Measurements from ENCODE around the gene DNAL1. TPM values are rescaled to one million over a fixed set of nuclear protein-coding genes. Genes with fewer than 3 reads are reported as not detected.
A peak's percentile ranks its signal among the peaks of the same experiment; 100 is the strongest.

The DNAL1 gene
- total RNA-seq, 1 donor from 2014 or later = 14.7 TPM

DNA sequence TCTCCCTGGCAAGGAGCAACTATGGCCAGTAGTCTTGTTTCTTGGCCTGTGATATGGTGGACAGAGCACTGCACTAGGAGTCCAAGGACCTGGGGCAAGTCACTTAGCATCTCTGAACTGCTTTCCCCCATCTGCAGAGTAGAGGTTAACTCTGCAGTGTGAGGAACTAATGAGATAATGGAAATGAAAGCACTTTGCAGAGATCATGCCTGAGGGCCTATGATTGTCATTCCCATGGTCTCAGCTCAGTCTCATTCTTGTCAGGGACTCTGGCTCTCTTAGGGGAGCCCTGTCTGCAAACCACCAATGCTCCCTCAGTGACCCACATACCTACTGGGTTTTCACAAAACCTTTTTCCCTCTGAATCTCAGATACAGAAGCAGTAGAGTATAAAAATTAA lies 75.8 kb downstream of the DNAL1 start:
- Histone ChIP-seq H3K4me3 (no peak overlapping the region), H3K27me3 (ENCODE audit: low read depth) (no peaks in the 10 kb centered on the region), H3K9me3 (no peaks in the 10 kb centered on the region), H3K4me1 (peaks cover 29% of the 10 kb centered on the region), H3K36me3 (peaks cover 97% of the 10 kb centered on the region), H3K27ac (no peak overlapping the region)
- intact Hi-C loops (cut with DNase I) = loop anchor here (10.0 kb wide), 1 partner anchor 104 kb away; no protein-coding TSS in a partner anchor
- TF ChIP-seq, protein P1, sequence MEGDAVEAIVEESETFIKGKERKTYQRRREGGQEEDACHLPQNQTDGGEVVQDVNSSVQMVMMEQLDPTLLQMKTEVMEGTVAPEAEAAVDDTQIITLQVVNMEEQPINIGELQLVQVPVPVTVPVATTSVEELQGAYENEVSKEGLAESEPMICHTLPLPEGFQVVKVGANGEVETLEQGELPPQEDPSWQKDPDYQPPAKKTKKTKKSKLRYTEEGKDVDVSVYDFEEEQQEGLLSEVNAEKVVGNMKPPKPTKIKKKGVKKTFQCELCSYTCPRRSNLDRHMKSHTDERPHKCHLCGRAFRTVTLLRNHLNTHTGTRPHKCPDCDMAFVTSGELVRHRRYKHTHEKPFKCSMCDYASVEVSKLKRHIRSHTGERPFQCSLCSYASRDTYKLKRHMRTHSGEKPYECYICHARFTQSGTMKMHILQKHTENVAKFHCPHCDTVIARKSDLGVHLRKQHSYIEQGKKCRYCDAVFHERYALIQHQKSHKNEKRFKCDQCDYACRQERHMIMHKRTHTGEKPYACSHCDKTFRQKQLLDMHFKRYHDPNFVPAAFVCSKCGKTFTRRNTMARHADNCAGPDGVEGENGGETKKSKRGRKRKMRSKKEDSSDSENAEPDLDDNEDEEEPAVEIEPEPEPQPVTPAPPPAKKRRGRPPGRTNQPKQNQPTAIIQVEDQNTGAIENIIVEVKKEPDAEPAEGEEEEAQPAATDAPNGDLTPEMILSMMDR (IDR thresholded peaks at IDR 0.05) = no peak
- ATAC-seq = no peak
- DNase-seq = no peak

DNA sequence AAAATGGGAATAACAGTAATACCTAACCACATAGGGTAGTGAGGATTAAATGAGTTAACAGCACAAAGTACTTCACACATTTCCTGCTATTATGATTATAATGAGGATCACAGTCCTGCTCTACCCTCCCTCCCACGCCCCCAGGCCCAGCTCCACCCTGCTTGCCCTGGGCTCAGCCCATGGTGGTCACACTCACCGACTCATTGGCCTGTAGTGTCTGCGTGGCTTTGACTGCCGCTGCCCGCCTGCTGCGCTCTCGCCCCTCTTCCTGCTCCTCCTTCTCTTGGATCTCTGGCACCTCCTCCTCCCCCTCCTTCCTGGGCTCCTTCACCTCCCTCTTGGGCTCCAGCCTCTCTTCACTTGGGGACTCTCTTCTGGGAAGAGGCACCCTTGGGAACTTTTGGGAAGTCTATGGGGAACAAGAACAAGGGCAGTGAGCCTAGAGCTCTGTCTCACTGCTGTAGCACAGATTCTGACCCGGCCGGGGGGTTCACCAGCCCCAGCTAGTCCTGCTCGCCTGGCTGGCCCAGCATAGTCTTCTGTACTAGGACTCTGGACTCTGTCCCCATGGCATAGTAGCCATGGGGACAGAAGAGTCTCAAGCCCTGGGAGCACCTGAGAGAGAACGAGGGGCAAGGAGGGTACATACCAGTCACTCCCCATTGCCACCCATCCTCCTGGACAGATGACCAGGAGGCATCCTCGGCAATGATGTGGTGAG lies 76.5 kb downstream of the DNAL1 start:
- TF ChIP-seq, protein P1 (IDR thresholded peaks at IDR 0.05) = no peak
- H3K27ac ChIP-seq = no peak overlapping the region
- peaks cover 97% of the 10 kb centered on the region for H3K36me3 ChIP-seq
- intact Hi-C loops (cut with DNase I) = loop anchor here (10.0 kb wide), 1 partner anchor 104 kb away; no protein-coding TSS in a partner anchor
- H3K9me3 ChIP-seq = no peaks in the 10 kb centered on the region
- DNase-seq (no peak), ATAC-seq (no peak)
- H3K4me1 ChIP-seq = peaks cover 35% of the 10 kb centered on the region
- H3K4me3 ChIP-seq = no peak overlapping the region
- no peaks in the 10 kb centered on the region for H3K27me3 ChIP-seq (ENCODE audit: low read depth)

DNA sequence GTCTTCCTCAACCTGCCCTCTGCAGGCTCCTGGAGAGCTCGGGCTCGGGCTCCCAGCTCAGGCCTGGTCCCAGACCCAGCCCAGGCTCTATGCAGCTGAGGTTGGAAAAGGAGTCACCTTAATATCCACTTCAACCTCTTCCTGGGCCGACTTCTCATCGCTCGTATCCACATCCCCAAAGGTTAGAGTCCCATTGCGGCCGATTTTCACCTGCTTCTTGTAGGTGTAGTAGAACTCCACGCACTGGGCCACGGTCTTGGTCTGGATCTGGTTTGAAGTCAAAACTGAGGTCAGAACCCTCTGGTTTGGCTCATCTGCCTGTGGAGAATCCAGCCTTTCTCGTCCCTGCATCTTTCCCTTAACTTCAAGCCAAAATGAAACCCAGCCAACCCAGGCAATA lies 77.8 kb downstream of the DNAL1 start:
- intact Hi-C loops (cut with DNase I) = loop anchor here (10.0 kb wide), 1 partner anchor 102 kb away; no protein-coding TSS in a partner anchor
- H3K36me3 ChIP-seq = peaks cover 99% of the 10 kb centered on the region

DNA sequence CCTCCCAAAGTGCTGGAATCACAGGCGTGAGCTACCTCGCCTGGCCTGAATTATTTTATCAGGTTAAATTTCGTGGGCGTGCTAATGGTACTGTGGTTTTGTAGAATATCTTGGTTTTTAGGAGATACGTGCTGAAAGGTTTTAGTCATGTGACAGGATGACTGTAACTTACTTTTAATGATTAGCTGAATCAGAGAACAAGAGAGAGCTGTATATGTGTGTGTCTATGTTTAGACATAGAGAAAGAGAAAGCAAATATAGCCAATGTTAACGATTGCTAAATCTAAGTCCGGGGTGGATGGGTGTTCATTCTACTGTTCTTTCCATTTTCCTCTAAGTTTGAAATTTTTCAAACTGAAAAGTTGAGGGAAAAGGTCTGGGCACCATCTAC lies 78.6 kb downstream of the DNAL1 start:
- intact Hi-C loops (cut with DNase I) = loop anchor here (10.0 kb wide), 1 partner anchor 101 kb away; no protein-coding TSS in a partner anchor
- ATAC-seq (no peak), DNase-seq (no peak)
- no peaks in the 10 kb centered on the region for H3K9me3 ChIP-seq
- peaks cover 95% of the 10 kb centered on the region for H3K36me3 ChIP-seq
- H3K4me3 ChIP-seq = no peak overlapping the region
- TF ChIP-seq, protein P1 (IDR thresholded peaks at IDR 0.05) = no peak
- H3K27me3 ChIP-seq (ENCODE audit: low read depth) = no peaks in the 10 kb centered on the region
- peaks cover 57% of the 10 kb centered on the region for H3K4me1 ChIP-seq
- peak overlapping the region; percentile 70 for H3K27ac ChIP-seq

More for the DNA sequence above, 77.8 kb downstream of the DNAL1 start:
- no peaks in the 10 kb centered on the region for H3K9me3 ChIP-seq
- H3K27ac ChIP-seq = no peak overlapping the region
- peaks cover 49% of the 10 kb centered on the region for H3K4me1 ChIP-seq
- no peak for ATAC-seq
- no peak for DNase-seq
- no peaks in the 10 kb centered on the region for H3K27me3 ChIP-seq (ENCODE audit: low read depth)
- TF ChIP-seq, protein P1 (IDR thresholded peaks at IDR 0.05) = no peak
- no peak overlapping the region for H3K4me3 ChIP-seq

DNA sequence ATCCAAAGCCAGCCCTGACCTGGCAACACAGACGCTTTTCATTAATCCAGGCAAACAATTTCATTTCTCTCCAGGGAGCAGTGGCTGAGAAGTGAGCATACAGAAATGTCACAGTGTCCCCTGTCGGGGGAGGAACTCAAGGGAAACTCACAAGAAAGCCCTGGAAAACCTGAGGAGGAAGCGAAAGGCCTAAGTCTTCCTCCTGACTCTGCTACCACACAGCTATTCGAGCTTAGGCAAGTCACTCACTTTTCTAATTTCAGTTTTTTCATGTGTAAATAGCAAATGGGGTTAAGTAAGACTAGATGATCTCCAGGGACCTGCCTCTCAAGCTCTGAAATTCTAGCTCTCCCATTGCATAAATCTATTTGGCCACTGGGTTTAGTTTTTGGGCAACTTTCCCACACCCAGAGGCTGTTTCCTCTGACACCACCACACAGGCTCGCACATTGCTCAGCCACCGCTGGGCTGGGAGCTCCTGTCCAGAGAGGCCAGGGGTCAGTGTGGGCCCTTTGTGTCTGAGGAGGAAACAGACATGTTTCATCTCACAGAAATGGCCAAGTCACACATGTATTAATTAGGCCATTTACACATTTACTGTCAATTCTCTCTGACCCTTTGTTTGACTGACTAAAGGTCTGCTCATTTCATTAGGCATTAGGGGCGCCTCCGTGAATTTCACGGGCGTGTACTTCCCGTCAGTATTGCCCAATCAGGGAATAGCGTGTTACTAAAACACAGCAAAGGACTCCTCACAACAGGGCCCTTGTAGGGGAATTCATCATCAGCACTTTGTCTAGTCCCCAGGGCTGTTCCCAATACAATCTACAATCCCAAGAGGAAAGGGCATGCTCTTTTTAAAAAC lies 79.2 kb downstream of the DNAL1 start:
- intact Hi-C loops (cut with DNase I) = loop anchor here (10.0 kb wide), 1 partner anchor 101 kb away; no protein-coding TSS in a partner anchor
- Histone ChIP-seq H3K36me3 (peaks cover 91% of the 10 kb centered on the region), H3K4me1 (peaks cover 63% of the 10 kb centered on the region), H3K27ac (peak overlapping the region; percentile 70), H3K27me3 (ENCODE audit: low read depth) (no peaks in the 10 kb centered on the region), H3K4me3 (no peak overlapping the region), H3K9me3 (no peaks in the 10 kb centered on the region)
- TF ChIP-seq, protein P1 (IDR thresholded peaks at IDR 0.05) = no peak
- DNase-seq = peak; percentile 79
- peak; percentile 73 to 77 for ATAC-seq

All from lower lobe of right lung (tissue), 2 donors.